Uterus (tissue), 2 donors: Measurements from ENCODE around the gene TRIP12.

Source experiments
- CTCF ChIP-seq, 4 experiments: fragments of 200-600 bp in 2 of 4; fragments of 450-650 bp in 2 of 4; sonication (generic) in 2 of 4; IDR thresholded peaks; one replicate each; pipeline ENCODE4 v1.5.1; 2016 to 2019; ENCODE audit warnings: antibody characterized with exemption in 4 of 4, mild to moderate bottlenecking in 2 of 4, moderate library complexity in 1 of 4
- POLR2A ChIP-seq, 2 donors: fragments of 450-650 bp; IDR thresholded peaks; one replicate each; pipeline ENCODE4 v1.6.1; 2016; ENCODE audit warnings: antibody characterized with exemption in 2 of 2, mild to moderate bottlenecking in 1 of 2, moderate library complexity in 1 of 2

- TF ChIP-seq POLR2A (IDR thresholded peaks at IDR 0.05) = no peak
- no peak for TF ChIP-seq CTCF (IDR thresholded peaks at IDR 0.05)
These were observed 172.0 kb downstream of the TRIP12 start for GRCh38 chr2:229749779-229750178.
